Measurements from ENCODE around the gene TPST2. TPM values are rescaled to one million over a fixed set of nuclear protein-coding genes. Genes with fewer than 3 reads are reported as not detected.

The TPST2 gene
- total and polyA plus RNA-seq, 9 of the 15 experiments (the other 6 are each of a cell fraction or from before 2014, with no cell fraction given) = 14.2 to 123 (median 60.1) TPM

GRCh38 chr22:26551568-26551967 is 38.4 kb downstream of the TPST2 start:
- H3K36me3 ChIP-seq (ENCODE audit: control insufficient read depth, insufficient read depth, low read length) = peaks cover 66% of the 10 kb centered on the region
- CTCF ChIA-PET (ENCODE audit: low intra/inter-chr PET ratio) = no interaction called here
- DNase-seq (ENCODE audit: extremely low read depth in 1 of 4, low spot score in 3 of 4) (no peak), ATAC-seq (no peak), FAIRE-seq (no peak)
- H2AFZ ChIP-seq (ENCODE audit: low read depth, low read length) = no peak overlapping the region
- no peaks in the 10 kb centered on the region for H3K9me3 ChIP-seq (replicated peaks; ENCODE audit: control insufficient read depth, insufficient read depth, low read depth, low read length)
- H3K4me2 ChIP-seq (ENCODE audit: insufficient read depth, low read length) = no peak overlapping the region
- H3K27ac ChIP-seq (ENCODE audit: extremely low read depth, low read depth, low read length) = no peak overlapping the region
- H4K20me1 ChIP-seq (replicated peaks; ENCODE audit: control insufficient read depth, insufficient read depth, low read length) = peaks cover 25% of the 10 kb centered on the region
- intact Hi-C loops (cut with micrococcal nuclease) = no loop called here
- no peaks in the 10 kb centered on the region for H3K27me3 ChIP-seq (ENCODE audit: control insufficient read depth in 2 of 2, insufficient read depth in 2 of 2, low read length in 2 of 2)
- H3K4me1 ChIP-seq (replicated peaks in 1 of 2; ENCODE audit: control insufficient read depth in 2 of 2, insufficient read depth in 2 of 2, low read length in 2 of 2) = peaks cover 0 to 8% of the 10 kb centered on the region in 2 experiments; a peak in 2 of 5 replicates
- no peak for TF ChIP-seq HNRNPK (IDR thresholded peaks at IDR 0.05; ENCODE audit: low read depth, low read length, poor library complexity, severe bottlenecking)
- TF ChIP-seq RBM25 (IDR thresholded peaks at IDR 0.05; ENCODE audit: low read depth, low read length, severe bottlenecking) = peak; percentile 55
- TF ChIP-seq POLR2B (IDR thresholded peaks at IDR 0.05; ENCODE audit: low read depth, partially characterized antibody) = no peak
- POLR2A ChIA-PET = no interaction called here
- WGBS (ENCODE audit: insufficient coverage, low coverage, missing lambda C conversion rate) = 100% methylated on average over 2 of the region's 2 CpGs
- H3K9me1 ChIP-seq (ENCODE audit: control insufficient read depth, insufficient read depth, low read length) = peaks cover 9% of the 10 kb centered on the region
- no TSS peak for BruUV-seq (replicated peaks)
- peaks cover 91% of the 10 kb centered on the region for H3K79me2 ChIP-seq (ENCODE audit: control insufficient read depth, insufficient read depth, low read length)
- no peak overlapping the region; a peak in 1 of 4 replicates for H3K9ac ChIP-seq (ENCODE audit: insufficient read depth in 1 of 2, low read depth in 2 of 2, low read length in 2 of 2)
- in situ Hi-C loops (cut with MboI) = no loop called here
- H3K4me3 ChIP-seq = no peak overlapping the region

- H3K4me2 ChIP-seq (ENCODE audit: insufficient read depth, low read length) = no peak overlapping the region
- TF ChIP-seq ZHX1 (conservative IDR thresholded peaks at IDR 0.05; ENCODE audit: low read length) = no peak
- TF ChIP-seq ZNF740 (CRISPR knock-in tag; IDR thresholded peaks at IDR 0.05) = no peak
- TF ChIP-seq ZNF740 (tag; IDR thresholded peaks at IDR 0.05) = no peak
- no peak for TF ChIP-seq ZNF583 (CRISPR knock-in tag; IDR thresholded peaks at IDR 0.05)
- no peak for TF ChIP-seq ZC3H4 (CRISPR knock-in tag; IDR thresholded peaks at IDR 0.05; ENCODE audit: borderline replicate concordance)
- TF ChIP-seq PHF8 (IDR thresholded peaks at IDR 0.05; ENCODE audit: borderline replicate concordance, low read length) = no peak
- no peak for TF ChIP-seq OTX1 (CRISPR knock-in tag; IDR thresholded peaks at IDR 0.05)
- no peak for TF ChIP-seq EP300 (IDR thresholded peaks at IDR 0.05; ENCODE audit: low read length)
- no peak for TF ChIP-seq CTBP1 (IDR thresholded peaks at IDR 0.05; ENCODE audit: borderline replicate concordance)
These were observed 39.4 kb downstream of the TPST2 start for GRCh38 chr22:26550498-26551033.

More at GRCh38 chr22:26550498-26551033, 39.4 kb downstream of the TPST2 start:
- H4K20me1 ChIP-seq (replicated peaks; ENCODE audit: control insufficient read depth, insufficient read depth, low read length) = peaks cover 21% of the 10 kb centered on the region
- intact Hi-C loops (cut with micrococcal nuclease) (no loop called here), in situ Hi-C loops (cut with MboI) (no loop called here)
- no peak for DNase-seq (ENCODE audit: extremely low read depth in 1 of 4, low spot score in 3 of 4)
- no peaks in the 10 kb centered on the region for H3K9me3 ChIP-seq (replicated peaks; ENCODE audit: control insufficient read depth, insufficient read depth, low read depth, low read length)
- ATAC-seq = no peak
- H3K4me3 ChIP-seq = no peak overlapping the region
- no peak overlapping the region for H2AFZ ChIP-seq (ENCODE audit: low read depth, low read length)
- BruUV-seq (replicated peaks) = no TSS peak
- FAIRE-seq = no peak
- POLR2A ChIA-PET = interaction anchor here (0.6 kb wide), 1 partner anchor 30 kb away, joined by 3 read pairs; no protein-coding TSS in a partner anchor
- peaks cover 9% of the 10 kb centered on the region for H3K9me1 ChIP-seq (ENCODE audit: control insufficient read depth, insufficient read depth, low read length)
- WGBS (ENCODE audit: insufficient coverage, low coverage, missing lambda C conversion rate) = 63% methylated on average over 3 of the region's 8 CpGs
- peaks cover 0 to 8% of the 10 kb centered on the region in 2 experiments; a peak in 2 of 5 replicates for H3K4me1 ChIP-seq (replicated peaks in 1 of 2; ENCODE audit: control insufficient read depth in 2 of 2, insufficient read depth in 2 of 2, low read length in 2 of 2)
- peaks cover 92% of the 10 kb centered on the region for H3K79me2 ChIP-seq (ENCODE audit: control insufficient read depth, insufficient read depth, low read length)
- peak overlapping the region in 1 of 2 experiments; percentile 45; a peak in 1 of 4 replicates for H3K9ac ChIP-seq (ENCODE audit: insufficient read depth in 1 of 2, low read depth in 2 of 2, low read length in 2 of 2)
- CTCF ChIA-PET (ENCODE audit: low intra/inter-chr PET ratio) = no interaction called here
- H3K36me3 ChIP-seq (ENCODE audit: control insufficient read depth, insufficient read depth, low read length) = peaks cover 69% of the 10 kb centered on the region
- H3K27ac ChIP-seq (ENCODE audit: extremely low read depth, low read depth, low read length) = no peak overlapping the region
- H3K27me3 ChIP-seq (ENCODE audit: control insufficient read depth in 2 of 2, insufficient read depth in 2 of 2, low read length in 2 of 2) = no peaks in the 10 kb centered on the region
